PC-9 (cell line): ENCODE measurements around the gene TESMIN.

ENCODE experiments used
- EZH2 ChIP-seq: fragments of 200-600 bp; sonication (generic); IDR thresholded peaks from 2 replicates; pipeline ENCODE4 v1.8.0; 2017; ENCODE audit warnings: antibody characterized with exemption, low read depth
- TF ChIP-seq, protein P1 (sequence below): fragments of 200-600 bp; sonication (generic); conservative IDR thresholded peaks from 2 replicates; pipeline ENCODE4 v1.6.1; 2017; ENCODE audit warnings: mixed run types, antibody characterized with exemption, mild to moderate bottlenecking, moderate library complexity

DNA sequence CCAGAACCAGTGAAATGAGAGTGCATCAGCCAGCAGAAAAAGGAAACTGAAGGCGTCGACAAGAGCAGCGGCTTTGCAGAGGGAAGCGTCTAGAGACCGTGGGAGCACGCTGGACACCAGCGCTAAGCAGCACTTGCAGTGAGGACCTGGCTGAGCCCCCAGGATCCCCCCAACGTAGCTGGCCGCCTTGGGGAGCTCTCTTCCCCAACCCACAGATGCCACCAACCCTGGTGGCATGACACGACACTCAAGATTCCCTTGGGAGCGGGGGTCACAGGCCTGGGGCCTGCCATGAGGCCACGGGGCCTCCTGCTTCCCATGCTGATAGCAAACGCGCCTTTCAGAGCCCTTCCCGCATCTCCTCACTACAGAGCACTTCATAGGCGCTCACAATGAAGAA is 13.4 kb upstream of the TESMIN start:
- TF ChIP-seq, protein P1, sequence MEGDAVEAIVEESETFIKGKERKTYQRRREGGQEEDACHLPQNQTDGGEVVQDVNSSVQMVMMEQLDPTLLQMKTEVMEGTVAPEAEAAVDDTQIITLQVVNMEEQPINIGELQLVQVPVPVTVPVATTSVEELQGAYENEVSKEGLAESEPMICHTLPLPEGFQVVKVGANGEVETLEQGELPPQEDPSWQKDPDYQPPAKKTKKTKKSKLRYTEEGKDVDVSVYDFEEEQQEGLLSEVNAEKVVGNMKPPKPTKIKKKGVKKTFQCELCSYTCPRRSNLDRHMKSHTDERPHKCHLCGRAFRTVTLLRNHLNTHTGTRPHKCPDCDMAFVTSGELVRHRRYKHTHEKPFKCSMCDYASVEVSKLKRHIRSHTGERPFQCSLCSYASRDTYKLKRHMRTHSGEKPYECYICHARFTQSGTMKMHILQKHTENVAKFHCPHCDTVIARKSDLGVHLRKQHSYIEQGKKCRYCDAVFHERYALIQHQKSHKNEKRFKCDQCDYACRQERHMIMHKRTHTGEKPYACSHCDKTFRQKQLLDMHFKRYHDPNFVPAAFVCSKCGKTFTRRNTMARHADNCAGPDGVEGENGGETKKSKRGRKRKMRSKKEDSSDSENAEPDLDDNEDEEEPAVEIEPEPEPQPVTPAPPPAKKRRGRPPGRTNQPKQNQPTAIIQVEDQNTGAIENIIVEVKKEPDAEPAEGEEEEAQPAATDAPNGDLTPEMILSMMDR: no peak
- TF ChIP-seq EZH2: no peak
